CD4-positive, alpha-beta T cell treated with Interleukin-17A for 1 hour (primary cell): ENCODE measurements around the gene CHST12.
"Not testable (repeated sequence)": the region's sequence is repeated elsewhere in the genome, so short reads cannot be mapped to it uniquely, and the experiment has no call there.

Experiments
- DNase-seq: peaks from one replicate; pipeline ENCODE4 v3.0.0-alpha.2; 2020

The CHST12 gene

GRCh38 chr7:2465928-2466327, 62.5 kb downstream of the CHST12 start:
- DNase-seq, result no peak

GRCh38 chr7:2466675-2467074, 63.3 kb downstream of the CHST12 start:
- no peak for DNase-seq

GRCh38 chr7:2468227-2468626, 64.8 kb downstream of the CHST12 start:
- no peak for DNase-seq

- DNase-seq, result not testable (repeated sequence)
Measured at GRCh38 chr7:2469460-2470203, 66.2 kb downstream of the CHST12 start.

- no peak for DNase-seq
Measured at GRCh38 chr7:2470204-2471021, 67.0 kb downstream of the CHST12 start.

GRCh38 chr7:2471022-2471329, 67.6 kb downstream of the CHST12 start:
- no peak for DNase-seq

GRCh38 chr7:2471396-2471795, 68.0 kb downstream of the CHST12 start:
- no peak for DNase-seq

GRCh38 chr7:2472739-2473138, 69.3 kb downstream of the CHST12 start:
- no peak for DNase-seq

GRCh38 chr7:2473496-2474180, 70.2 kb downstream of the CHST12 start:
- no peak for DNase-seq

GRCh38 chr7:2474224-2474623, 70.8 kb downstream of the CHST12 start:
- DNase-seq, result no peak

GRCh38 chr7:2474813-2475677, 71.6 kb downstream of the CHST12 start:
- DNase-seq, result no peak

GRCh38 chr7:2475678-2476015, 72.2 kb downstream of the CHST12 start:
- no peak for DNase-seq

- no peak for DNase-seq
Measured at GRCh38 chr7:2476298-2476697, 72.9 kb downstream of the CHST12 start, which contains the start of gene GRIFIN. Gene GRIFIN (minus strand): TSS chr7:2476398. CDS start chr7:2476383, 15 bp downstream.

GRCh38 chr7:2476776-2477446, 73.5 kb downstream of the CHST12 start:
- DNase-seq, result no peak

GRCh38 chr7:2477447-2478398, 74.3 kb downstream of the CHST12 start:
- DNase-seq, result peak; percentile 66

- DNase-seq, result no peak
Measured at GRCh38 chr7:2478399-2478785, 75.0 kb downstream of the CHST12 start.

GRCh38 chr7:2478800-2479199, 75.4 kb downstream of the CHST12 start:
- no peak for DNase-seq

GRCh38 chr7:2479276-2480069, 76.1 kb downstream of the CHST12 start:
- DNase-seq, result no peak

- DNase-seq, result no peak
Measured at GRCh38 chr7:2480070-2480408, 76.6 kb downstream of the CHST12 start.

- no peak for DNase-seq
Measured at GRCh38 chr7:2481195-2481594, 77.8 kb downstream of the CHST12 start.
